Ectodermal cell (in vitro differentiated cells): Measurements from ENCODE around the gene CHN2.

ENCODE experiments used
- H3K27ac ChIP-seq: 2 replicates; pipeline ENCODE4 v1.7.0; 2013; ENCODE audit warnings: mild to moderate bottlenecking, low read depth, low read length; ENCODE audit not compliant: insufficient read depth, poor library complexity, severe bottlenecking
- H3K27me3 ChIP-seq: 2 replicates; pipeline ENCODE4 v1.7.0; 2013; ENCODE audit warnings: mild to moderate bottlenecking, low read length; ENCODE audit not compliant: insufficient read depth, control insufficient read depth, poor library complexity, severe bottlenecking
- H3K36me3 ChIP-seq: one replicate; pipeline ENCODE4 v1.7.0; 2013; ENCODE audit warnings: low read length; ENCODE audit not compliant: control insufficient read depth, insufficient read depth
- H3K4me1 ChIP-seq: one replicate; pipeline ENCODE4 v1.7.0; 2013; ENCODE audit warnings: low read length; ENCODE audit not compliant: control insufficient read depth, insufficient read depth
- H3K4me3 ChIP-seq: 2 replicates; pipeline ENCODE4 v1.7.0; 2013; ENCODE audit warnings: low read depth, low read length, control low read depth; ENCODE audit not compliant: insufficient read depth
- H3K9me3 ChIP-seq: 2 replicates; pipeline ENCODE4 v1.7.0; 2013; ENCODE audit warnings: mild to moderate bottlenecking, low read length, moderate library complexity; ENCODE audit not compliant: control insufficient read depth
- WGBS, 2 experiments: methylation state at CpG; one replicate each; pipeline ENCODE4 v1.1.7; 2013; ENCODE audit warnings: missing lambda C conversion rate in 2 of 2; 5-methylcytosine and 5-hydroxymethylcytosine counted together

The CHN2 gene

GRCh38 chr7:29216128-29216527, 21.6 kb downstream of the CHN2 start:
- Histone ChIP-seq H3K27ac (no peak overlapping the region), H3K4me1 (peaks cover 4% of the 10 kb centered on the region), H3K36me3 (no peaks in the 10 kb centered on the region), H3K4me3 (no peak overlapping the region), H3K27me3 (no peaks in the 10 kb centered on the region), H3K9me3 (no peaks in the 10 kb centered on the region)
- 77 to 89% methylated on average over 1 of the region's 1 CpG for WGBS, 2 experiments

GRCh38 chr7:29217113-29217512, 22.5 kb downstream of the CHN2 start:
- no peak overlapping the region for H3K27ac ChIP-seq
- H3K27me3 ChIP-seq, result no peaks in the 10 kb centered on the region
- H3K4me3 ChIP-seq, result no peak overlapping the region
- H3K36me3 ChIP-seq, result no peaks in the 10 kb centered on the region
- peaks cover 4% of the 10 kb centered on the region for H3K4me1 ChIP-seq
- 52 to 71% methylated on average over 2 of the region's 2 CpGs for WGBS, 2 experiments
- no peaks in the 10 kb centered on the region for H3K9me3 ChIP-seq

GRCh38 chr7:29224726-29225125, 30.2 kb downstream of the CHN2 start:
- no peaks in the 10 kb centered on the region for H3K4me1 ChIP-seq
- no peak overlapping the region for H3K4me3 ChIP-seq
- H3K36me3 ChIP-seq, result no peaks in the 10 kb centered on the region
- no peaks in the 10 kb centered on the region for H3K27me3 ChIP-seq
- H3K27ac ChIP-seq, result no peak overlapping the region
- H3K9me3 ChIP-seq, result no peaks in the 10 kb centered on the region
- 100% methylated on average over 1 of the region's 1 CpG for WGBS, 2 experiments

DNA sequence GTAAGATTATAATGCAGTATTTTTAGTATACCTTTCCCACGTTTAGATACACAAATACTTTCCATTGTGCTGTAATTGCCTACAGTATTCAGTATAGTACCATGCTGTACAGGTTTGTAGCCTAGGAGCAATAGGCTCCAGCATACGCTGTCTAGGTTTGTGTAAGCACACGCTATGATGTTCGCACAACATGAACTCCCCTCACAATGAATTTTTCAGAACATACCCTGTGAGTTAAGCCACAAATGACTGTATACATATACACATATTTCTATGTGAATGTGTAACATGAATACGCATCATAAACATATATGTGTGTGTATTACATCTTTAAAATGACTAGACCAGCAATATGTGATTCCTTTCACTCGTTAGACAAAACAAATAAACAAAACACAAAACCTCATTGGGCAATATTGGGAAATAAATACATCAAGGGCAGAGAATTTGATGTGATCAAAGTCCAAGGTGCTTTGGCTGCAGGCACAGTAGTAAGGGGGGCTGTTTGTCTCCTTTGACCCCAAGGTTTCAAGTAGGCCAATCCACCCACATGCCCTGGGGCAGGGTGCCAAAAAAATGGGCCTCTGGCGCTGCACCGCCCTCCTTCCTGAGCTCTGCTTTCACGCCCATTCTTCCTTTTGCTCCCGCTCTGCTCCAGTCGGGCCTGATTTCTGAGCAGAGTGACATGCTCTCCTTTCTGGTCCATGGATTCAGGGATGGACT, 33.9 kb downstream of the CHN2 start:
- 89 to 93% methylated on average over 10 of the region's 11 CpGs for WGBS, 2 experiments
- peaks cover 11% of the 10 kb centered on the region for H3K4me1 ChIP-seq
- no peak overlapping the region for H3K4me3 ChIP-seq
- no peaks in the 10 kb centered on the region for H3K27me3 ChIP-seq
- no peaks in the 10 kb centered on the region for H3K9me3 ChIP-seq
- H3K27ac ChIP-seq, result no peak overlapping the region
- H3K36me3 ChIP-seq, result no peaks in the 10 kb centered on the region

GRCh38 chr7:29229066-29229465, 34.5 kb downstream of the CHN2 start:
- H3K27ac ChIP-seq, result no peak overlapping the region
- H3K36me3 ChIP-seq, result no peaks in the 10 kb centered on the region
- no peaks in the 10 kb centered on the region for H3K9me3 ChIP-seq
- no peaks in the 10 kb centered on the region for H3K27me3 ChIP-seq
- no peak overlapping the region for H3K4me3 ChIP-seq
- 94 to 96% methylated on average over 2 of the region's 2 CpGs for WGBS, 2 experiments
- H3K4me1 ChIP-seq, result peaks cover 11% of the 10 kb centered on the region

DNA sequence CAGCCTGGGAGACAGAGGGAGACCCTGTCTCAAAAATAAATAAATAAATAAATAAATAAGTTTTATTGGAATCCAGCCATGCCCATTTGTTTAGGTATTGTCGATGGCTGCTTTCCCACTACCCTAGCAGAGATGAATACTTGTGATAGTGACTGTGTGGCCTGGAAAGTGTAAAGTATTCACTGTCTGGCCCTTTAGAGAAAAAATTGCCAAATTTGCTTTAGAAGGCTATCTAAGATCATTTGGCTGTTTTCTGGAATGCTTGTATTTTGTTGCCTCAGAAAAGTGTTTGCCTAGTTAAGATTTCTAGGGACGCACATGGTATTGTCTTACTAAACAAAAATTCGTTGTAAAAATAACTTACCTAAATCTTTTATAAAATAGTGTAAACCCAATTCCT, 35.4 kb downstream of the CHN2 start:
- no peaks in the 10 kb centered on the region for H3K36me3 ChIP-seq
- no peak overlapping the region for H3K4me3 ChIP-seq
- 89 to 96% methylated on average over 3 of the region's 3 CpGs for WGBS, 2 experiments
- no peaks in the 10 kb centered on the region for H3K9me3 ChIP-seq
- H3K27me3 ChIP-seq, result no peaks in the 10 kb centered on the region
- H3K4me1 ChIP-seq, result peaks cover 11% of the 10 kb centered on the region
- H3K27ac ChIP-seq, result no peak overlapping the region

DNA sequence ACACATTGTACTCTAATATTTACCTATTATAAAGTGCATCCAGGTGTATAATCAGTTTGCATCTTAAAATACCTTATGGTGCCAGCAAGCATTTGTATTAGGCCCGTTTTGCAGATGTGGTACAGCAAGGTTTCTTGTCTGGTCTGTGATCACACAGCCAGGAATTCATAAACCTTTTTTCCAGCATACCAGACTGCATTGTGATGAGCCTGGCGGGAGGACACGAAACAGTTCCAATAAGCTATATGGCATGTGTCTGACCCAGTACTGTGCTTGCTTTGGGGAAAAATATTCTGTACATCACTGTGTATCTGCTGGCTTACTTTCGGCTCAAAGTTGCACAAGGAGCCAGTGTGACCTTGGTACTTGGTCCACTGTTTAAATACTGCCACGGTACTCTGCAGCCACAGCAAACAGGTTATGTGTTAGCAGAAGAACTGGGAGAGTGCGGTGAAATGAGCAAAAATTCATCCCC, 36.3 kb downstream of the CHN2 start:
- no peak overlapping the region for H3K27ac ChIP-seq
- 93 to 98% methylated on average over 6 of the region's 6 CpGs for WGBS, 2 experiments

GRCh38 chr7:29231671-29232232, 37.2 kb downstream of the CHN2 start:
- no peaks in the 10 kb centered on the region for H3K36me3 ChIP-seq
- no peak overlapping the region for H3K4me3 ChIP-seq
- H3K9me3 ChIP-seq, result no peaks in the 10 kb centered on the region
- H3K27me3 ChIP-seq, result no peaks in the 10 kb centered on the region
- peaks cover 11% of the 10 kb centered on the region for H3K4me1 ChIP-seq
- H3K27ac ChIP-seq, result no peak overlapping the region
- WGBS, 2 experiments, result 46 to 52% methylated on average over 3 of the region's 4 CpGs

More for the DNA sequence above, 36.3 kb downstream of the CHN2 start:
- Histone ChIP-seq H3K36me3 (no peaks in the 10 kb centered on the region), H3K27me3 (no peaks in the 10 kb centered on the region), H3K9me3 (no peaks in the 10 kb centered on the region), H3K4me3 (no peak overlapping the region), H3K4me1 (peaks cover 11% of the 10 kb centered on the region)

DNA sequence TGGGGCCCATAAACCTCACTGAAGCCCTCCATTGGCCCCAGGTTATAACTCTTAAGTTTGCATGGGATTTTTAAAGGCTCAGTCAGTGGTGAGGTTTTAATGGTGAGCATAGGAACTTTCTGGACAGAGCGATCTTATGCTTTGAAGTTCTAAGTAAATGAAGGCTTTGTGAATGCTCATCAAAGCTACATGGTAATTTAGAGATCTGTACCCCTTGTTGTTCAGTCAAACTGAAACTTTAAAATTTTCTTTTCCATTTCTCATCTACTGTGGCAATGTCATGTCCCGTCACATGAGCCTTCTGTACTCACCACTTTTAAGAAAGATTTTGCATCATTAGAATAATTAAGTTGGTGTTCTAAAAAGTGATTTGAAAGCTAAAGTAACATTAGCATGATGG, 39.9 kb downstream of the CHN2 start:
- Histone ChIP-seq H3K36me3 (no peaks in the 10 kb centered on the region), H3K4me3 (no peak overlapping the region), H3K9me3 (no peaks in the 10 kb centered on the region), H3K4me1 (peaks cover 11% of the 10 kb centered on the region), H3K27me3 (no peaks in the 10 kb centered on the region), H3K27ac (no peak overlapping the region)
- WGBS, 2 experiments, result 96 to 98% methylated on average over 2 of the region's 2 CpGs

GRCh38 chr7:29236071-29236580, 41.6 kb downstream of the CHN2 start:
- Histone ChIP-seq H3K27me3 (no peaks in the 10 kb centered on the region), H3K9me3 (no peaks in the 10 kb centered on the region), H3K27ac (no peak overlapping the region), H3K4me1 (peaks cover 11% of the 10 kb centered on the region), H3K36me3 (no peaks in the 10 kb centered on the region), H3K4me3 (no peak overlapping the region)
- WGBS, 2 experiments, result 100% methylated on average over 1 of the region's 1 CpG
